NOMO-1 treated with DMSO at 0.1 percent for 48 hours (cell line): Measurements from ENCODE around the gene TTLL10.

Experiments used
- DNase-seq: peaks from one replicate; lab custom pipeline; 2025; ENCODE audit not compliant: unreplicated experiment; lab: John Stamatoyannopoulos, UW

TTLL10 gene

GRCh38 chr1:1173793-1174415, at the start of gene TTLL10:
TSS of gene TTLL10 (plus strand) at chr1:1173880. CDS start at chr1:1179216, 5,336 bp downstream.
- DNase-seq: no peak

GRCh38 chr1:1124508-1124785, 49.2 kb upstream of the TTLL10 start:
- no peak for DNase-seq

DNA sequence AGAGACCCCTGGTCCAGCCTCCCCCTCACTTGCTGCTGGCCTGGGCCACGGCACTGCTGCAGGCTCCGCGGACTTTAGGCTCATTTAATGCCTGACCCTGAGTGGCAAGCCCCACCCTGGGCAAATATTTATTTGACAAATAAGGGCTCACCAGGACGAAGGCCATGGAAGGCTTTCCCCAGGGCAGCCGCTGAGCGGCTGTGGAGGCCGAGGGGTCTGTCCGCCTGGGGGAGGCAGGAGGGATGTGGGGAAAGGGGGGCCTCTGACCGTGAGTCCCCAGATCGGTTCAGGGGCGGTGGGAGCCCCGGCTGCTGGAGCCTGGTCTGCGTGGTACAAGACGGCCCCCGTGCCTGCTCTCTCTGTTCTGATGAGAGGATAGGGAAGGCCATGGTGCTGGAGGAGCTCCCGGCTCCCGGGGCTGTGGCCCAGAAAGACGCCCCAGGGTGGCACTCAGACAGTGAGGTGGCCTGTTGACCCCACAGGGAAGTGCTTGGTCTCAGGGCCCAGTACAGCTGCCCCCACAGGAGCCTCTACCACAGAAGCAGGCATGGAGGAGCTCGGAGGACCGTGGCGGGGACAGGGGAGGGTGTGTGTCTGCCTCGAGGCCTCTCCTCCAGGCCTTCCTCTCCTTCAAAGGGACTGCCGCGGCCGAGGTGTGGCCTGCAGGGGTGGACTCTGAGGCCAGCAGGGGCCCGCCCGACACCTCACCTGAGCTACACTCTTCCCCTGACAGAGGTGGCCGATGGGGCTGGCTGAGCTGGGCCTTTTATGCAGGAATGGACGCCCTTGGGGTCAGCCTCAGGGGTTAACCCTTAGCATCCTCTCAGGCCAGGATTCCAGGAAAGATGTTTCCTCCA, 48.7 kb upstream of the TTLL10 start:
- DNase-seq: no peak

DNA sequence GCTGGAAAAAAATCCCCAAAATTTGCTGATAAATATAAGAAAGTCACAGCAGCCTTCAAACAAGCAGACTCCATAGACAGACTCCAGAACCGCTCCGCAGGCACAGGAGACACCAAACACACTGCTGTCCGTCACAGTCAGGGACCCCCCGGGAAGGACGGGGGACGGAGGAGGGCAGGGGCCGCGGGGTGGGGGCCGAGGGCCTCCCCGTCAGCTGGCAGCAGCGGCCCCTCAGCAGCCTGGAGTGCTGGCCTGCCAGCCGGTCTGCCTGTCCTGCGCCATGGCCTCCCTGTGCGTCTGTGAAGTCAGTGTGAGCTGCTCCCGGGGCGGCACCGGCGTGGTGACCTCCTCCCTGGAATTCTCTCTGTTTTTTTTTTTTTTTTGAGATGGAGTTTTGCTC, 47.7 kb upstream of the TTLL10 start:
- no peak for DNase-seq

DNA sequence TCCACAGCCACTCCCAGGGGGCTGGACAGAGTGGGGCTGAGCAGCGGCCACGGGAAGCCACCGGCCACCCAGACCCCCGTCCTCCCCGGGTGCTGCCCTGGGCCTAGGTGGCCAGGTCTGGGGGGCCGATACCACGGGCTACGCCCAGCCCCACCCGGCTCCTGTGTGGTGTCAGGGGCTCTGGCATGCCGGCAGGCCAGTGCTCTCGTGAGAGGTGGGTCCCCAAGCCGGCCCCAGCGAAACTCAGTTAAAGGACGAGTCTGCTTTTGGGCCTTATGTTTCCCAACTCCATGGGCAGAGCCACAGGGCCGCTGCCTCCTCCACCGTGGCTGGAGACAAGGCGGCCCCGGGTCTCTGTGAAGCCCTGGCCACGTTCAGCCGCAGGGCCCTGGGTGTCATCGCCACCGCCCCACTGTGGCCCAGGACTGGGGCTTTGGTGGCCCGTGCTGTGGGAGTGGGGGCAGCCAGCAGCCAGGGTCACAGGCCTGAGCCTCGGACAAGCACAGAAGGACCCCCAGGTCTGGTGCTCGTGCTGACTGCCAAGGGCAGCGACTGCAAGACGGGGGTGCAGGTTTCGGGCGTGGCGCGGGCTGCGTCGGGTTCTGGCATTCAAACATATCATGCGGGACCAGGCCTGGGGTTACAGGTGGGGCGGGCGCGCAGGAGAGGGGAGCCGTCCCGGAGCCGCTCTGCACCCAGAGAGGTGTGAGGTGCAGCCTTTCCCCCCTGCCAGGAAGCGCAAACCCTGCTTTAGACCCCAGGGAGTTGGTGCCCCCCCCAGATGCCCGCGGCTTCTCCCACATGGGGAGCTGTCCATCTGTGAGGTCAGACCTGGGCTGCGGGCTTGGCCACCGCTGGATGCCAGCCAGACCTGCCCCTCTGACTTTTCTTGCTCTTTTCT, 45.9 kb upstream of the TTLL10 start:
- DNase-seq: no peak

DNA sequence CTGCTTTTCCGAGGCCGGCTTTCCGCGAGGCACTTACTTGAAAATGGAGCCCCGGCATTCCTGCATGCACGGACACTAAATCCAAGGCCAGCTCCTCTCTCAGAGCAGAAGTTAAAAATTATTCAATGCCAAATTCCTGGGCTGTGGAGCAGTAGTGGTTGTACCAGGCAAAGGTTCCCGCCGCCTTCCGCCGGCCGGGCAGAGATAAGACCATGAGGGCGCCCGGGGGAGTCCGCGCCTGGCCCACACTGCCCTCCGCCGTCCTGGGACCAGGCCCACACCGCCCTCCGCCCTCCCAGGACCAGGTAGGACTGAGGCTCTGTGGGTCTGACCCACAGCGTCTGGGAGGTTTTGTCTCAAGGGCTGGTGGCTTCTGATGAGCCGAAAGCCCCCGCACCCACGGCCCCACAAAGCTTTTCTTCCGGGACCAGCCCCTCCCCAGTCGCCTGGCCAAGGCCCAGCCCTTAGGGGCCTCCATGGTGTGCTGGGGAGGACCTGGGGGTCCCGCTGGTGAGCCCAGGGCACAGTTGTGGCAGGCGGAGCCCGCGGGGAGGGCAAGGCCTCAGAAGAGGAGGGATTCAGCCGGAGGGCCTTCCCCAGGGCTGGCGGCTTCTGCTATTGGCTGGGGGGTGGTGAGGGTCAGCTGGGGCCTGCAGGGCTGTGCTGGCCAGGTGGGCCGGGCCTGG, 45.1 kb upstream of the TTLL10 start:
- no peak for DNase-seq

DNA sequence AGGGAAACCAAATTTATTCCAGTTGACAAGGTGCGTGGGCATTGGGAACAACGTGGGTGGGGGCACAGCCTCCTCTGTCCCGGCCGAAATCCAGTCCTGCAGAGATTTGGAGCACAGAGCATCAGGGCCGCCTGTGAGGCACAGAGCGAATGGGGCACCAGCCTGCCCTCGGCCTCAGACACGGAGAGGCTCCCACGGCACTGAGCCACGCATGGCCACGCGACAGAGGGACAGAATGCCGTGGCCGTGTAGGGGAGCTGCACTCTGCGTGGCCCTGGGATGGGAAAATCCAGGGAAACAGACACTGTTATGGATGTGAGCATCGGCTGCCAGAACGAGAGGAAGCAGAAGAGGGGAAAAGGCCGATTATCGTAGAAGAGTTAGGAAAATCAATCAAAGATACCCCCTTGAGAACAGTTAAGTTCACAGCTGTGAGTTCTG, 44.3 kb upstream of the TTLL10 start:
- DNase-seq: no peak

DNA sequence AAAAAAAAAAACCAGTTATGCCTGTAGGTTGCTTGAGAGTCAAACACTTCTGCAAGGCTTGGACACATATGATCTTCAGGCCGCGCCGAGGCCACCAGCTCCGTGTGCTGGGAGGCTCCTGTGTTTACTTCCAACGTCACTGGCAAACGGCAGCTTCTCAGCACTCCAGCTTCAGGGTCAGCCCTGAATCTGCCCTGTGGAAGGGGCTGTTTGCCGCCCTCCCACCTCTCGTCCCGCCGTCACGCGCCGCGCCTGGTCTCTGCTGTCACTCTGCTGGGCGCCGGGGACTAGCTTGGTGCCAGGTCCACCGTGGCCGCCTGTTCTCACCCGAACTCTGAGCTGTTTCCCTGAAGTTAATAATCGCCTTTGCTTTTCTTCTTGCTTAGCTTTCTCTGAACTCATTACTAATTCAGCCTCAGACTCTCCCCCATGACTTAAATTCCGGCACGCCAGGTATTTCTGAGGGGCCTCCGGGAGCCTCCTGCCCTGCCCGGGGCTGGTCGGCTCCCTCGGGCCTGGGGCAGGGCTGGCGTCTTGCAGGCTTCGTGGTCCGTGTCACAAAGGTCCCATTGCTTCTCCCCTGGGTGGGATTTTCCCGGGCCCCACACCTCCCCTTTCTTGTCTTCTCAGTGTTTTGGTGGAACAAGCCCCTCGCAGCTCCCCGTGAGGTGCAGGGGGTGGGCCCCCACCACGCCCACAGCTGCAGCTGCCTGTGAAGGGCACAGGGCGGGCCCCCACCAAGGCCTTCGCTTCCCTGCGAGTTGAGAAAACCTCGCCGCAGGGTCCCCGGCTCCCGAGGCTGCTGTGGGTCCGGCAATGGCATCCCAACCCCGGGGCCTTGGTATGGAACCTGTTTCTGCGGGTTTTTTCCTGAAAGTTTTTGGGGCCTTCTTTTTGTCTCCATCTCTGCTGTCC, 43.2 kb upstream of the TTLL10 start:
- DNase-seq: no peak

DNA sequence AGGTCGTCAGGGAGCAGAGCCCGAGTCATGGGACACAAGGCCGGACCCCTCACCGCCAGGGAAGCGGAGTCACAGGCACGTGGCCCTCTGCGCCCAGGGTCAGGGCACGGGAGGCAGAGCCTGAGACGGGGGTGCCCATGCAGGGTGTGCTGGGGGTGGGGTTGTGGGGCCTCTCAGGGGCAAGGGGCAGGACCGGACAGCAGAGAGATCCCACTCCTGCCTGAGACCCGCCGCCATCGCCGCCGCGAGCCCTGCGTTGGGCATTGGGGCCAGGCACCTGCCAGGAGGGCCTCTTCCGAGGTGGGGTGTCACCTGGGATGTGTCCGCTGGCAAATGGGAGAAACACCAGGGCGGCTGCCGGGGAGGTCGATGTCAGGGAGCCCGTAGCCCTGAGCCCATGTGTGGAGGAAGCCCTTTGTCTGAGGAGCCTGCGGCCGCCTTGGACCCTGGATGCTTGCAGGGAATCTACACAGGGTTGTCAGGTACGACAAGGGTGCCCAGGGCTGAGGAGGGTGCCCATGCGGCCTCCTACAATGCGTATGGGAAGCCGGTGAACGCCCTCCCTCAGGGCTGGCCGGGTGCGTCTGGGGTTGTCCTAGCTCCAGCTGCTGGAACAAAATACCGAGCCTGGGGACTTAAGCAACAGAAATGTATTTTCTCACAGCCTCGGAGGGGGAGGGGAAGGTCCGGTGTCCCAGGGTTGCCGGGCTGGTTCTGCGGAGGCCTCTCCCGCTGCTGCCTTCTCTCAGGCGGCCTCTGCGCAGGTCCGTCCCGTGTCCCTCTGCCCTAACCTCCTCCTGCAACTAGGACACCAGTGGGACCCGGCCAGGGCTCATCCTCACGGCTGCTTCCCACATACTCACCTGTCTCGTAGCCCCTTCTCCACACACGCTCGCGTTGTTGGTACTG, 41.4 kb upstream of the TTLL10 start:
- no peak for DNase-seq

- no peak for DNase-seq
Measured at GRCh38 chr1:1132956-1133750, 40.5 kb upstream of the TTLL10 start.

DNA sequence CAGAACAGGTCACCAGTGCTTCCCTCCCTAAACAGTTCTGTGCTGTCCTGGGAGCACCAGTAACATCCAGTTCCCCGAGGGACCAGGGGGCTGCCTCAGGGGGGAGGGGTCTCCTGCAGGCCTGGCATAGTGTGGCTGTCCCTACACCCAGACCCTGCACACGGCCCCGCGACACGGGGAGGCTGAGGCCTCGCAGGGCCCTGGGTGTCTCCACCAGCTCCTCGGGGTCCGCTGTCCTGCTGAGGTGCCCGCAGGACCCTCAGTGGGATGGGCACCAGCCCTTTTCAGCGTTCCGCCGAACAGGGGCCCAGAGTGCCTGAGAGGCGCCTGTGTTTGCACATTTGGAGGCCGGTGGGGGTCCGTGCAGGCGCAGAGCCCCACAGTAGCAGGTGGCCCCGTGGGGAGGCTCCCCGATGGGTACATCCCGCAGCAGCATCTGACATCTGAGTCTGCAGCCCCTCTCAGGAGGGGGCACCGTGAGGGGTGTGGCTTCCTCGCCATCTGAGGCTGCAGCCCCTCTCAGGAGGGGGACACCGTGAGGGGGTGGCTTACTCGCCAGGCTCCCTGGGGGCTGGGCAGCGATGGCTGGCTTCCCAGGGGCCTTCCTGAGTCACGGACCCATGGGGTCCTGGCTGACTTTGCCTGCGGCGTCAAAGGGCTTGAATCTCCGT, 39.2 kb upstream of the TTLL10 start:
- DNase-seq: no peak

DNA sequence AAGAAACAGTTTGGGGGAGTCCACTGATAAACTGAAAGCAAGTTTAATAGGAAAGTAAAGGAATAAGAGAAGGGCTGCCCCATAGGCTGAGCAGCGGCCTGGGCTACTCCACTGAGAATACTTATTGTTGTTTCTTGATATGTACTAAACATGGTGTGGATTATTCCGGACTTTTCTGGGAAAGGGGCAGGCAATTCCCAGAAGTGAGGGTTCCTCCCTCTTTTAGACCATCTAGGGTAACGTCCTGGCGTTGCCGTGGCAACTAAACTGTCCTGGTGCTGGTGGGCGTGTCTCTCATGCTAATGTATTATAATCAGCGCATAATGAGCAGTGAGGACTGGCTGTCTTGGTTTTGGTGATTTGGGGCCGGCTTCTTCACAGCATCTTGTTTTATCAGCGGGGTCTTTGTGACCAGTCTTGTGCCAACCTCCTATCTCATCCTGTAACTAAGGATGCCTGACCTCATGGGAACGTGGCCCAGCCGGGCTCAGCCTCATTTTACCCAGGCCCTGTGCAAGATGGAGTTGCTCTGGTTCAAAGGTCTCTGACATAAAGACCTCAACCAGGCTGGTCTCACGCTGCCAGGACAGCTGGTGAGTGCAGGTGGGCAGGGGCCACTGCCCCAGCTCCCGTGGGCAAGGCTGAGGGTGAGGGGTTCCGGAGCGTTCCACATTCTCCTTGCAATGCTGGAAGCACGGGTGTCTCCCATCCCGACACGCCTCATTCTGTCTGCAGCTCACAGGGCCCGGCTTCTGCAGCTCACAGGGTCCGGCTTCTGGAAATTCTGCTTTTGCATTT, 38.1 kb upstream of the TTLL10 start:
- no peak for DNase-seq

- no peak for DNase-seq
Measured at GRCh38 chr1:1136547-1137230, 37.0 kb upstream of the TTLL10 start.

- no peak for DNase-seq
Measured at GRCh38 chr1:1137256-1138045, 36.2 kb upstream of the TTLL10 start.

DNA sequence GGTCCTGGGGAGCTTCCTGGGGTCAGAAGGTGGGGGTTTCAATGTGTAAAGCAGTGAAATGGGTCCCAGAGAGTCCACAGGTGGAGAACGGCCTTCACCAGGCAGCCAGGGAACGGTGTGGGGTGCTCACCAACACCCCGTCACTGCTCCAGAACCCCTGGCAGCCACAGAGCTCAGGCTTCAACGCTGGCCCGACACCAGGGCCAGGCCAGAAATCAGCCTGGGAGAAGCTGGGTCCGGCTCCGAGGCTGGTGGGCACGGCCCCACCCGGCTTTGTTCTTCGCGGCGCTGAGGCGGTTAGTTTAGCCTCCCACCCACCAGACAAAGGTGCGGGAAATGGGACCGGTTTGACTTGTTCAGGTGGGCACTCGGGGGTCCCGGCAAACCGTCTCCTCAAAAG, 33.0 kb upstream of the TTLL10 start:
- DNase-seq: no peak
